HK-2 (cell line): Measurements from ENCODE around the gene CTDSP1.

Experiments
- DNase-seq: peaks from one replicate; pipeline ENCODE4 v3.0.0-alpha.2; 2018; ENCODE audit not compliant: unreplicated experiment

CTDSP1 gene

GRCh38 chr2:218425531-218425930 lies 25.9 kb downstream of the CTDSP1 start:
- no peak for DNase-seq

- DNase-seq: no peak
Measured at GRCh38 chr2:218427741-218428140, 28.1 kb downstream of the CTDSP1 start.

DNA sequence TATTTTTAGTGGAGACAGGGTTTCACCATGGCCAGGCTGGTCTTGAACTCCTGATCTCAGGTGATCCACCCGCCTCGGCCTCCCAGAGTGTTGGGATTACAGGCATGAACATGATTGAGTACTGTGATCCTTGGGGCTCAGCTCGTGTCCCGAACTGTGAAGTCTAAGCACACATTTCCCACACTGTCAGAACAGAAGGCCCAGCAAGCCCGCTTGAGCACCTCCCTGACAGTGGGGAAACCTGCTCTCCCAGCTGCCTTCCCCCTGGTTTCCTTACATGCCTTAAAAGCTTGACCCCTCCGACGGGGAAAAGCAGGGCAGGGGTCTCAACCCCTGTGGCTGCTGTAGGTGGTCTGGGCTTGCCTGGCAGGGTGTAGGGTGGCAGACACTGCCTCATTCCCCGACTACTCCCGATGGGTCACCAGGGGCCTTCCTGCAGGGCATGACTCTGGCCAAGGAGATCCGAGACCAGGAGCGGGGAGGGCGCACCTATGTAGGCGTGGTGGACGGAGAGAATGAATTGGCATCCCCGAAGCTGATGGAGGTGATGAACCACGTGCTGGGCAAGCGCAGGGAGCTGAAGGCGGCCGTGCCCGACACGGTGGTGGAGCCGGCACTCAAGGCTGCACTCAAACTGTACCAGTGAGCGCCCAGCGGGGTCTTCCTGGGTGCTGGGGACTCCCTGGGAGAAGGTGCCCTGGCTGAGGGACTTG lies 29.3 kb downstream of the CTDSP1 start:
- DNase-seq: no peak

- no peak for DNase-seq
Measured at GRCh38 chr2:218429911-218430692, 30.4 kb downstream of the CTDSP1 start.

- no peak for DNase-seq
Measured at GRCh38 chr2:218430721-218431120, 31.1 kb downstream of the CTDSP1 start.

DNA sequence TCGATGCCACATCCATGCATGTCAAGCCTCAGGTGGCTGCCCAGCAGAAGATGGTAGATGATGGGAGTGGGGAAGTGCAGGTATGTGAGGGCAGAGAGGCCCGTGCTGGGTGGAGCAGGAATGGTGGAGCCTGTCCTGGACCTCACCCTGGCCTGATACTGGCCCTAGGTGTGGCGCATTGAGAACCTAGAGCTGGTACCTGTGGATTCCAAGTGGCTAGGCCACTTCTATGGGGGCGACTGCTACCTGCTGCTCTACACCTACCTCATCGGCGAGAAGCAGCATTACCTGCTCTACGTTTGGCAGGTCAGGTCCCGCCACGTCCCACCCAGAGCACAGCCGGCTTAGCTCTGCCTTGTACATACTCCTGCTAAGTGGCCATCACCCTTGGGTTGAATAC lies 32.2 kb downstream of the CTDSP1 start:
- no peak for DNase-seq

GRCh38 chr2:218432676-218433365 lies 33.2 kb downstream of the CTDSP1 start:
- no peak for DNase-seq

GRCh38 chr2:218434456-218434855 lies 34.8 kb downstream of the CTDSP1 start:
- DNase-seq: no peak

DNA sequence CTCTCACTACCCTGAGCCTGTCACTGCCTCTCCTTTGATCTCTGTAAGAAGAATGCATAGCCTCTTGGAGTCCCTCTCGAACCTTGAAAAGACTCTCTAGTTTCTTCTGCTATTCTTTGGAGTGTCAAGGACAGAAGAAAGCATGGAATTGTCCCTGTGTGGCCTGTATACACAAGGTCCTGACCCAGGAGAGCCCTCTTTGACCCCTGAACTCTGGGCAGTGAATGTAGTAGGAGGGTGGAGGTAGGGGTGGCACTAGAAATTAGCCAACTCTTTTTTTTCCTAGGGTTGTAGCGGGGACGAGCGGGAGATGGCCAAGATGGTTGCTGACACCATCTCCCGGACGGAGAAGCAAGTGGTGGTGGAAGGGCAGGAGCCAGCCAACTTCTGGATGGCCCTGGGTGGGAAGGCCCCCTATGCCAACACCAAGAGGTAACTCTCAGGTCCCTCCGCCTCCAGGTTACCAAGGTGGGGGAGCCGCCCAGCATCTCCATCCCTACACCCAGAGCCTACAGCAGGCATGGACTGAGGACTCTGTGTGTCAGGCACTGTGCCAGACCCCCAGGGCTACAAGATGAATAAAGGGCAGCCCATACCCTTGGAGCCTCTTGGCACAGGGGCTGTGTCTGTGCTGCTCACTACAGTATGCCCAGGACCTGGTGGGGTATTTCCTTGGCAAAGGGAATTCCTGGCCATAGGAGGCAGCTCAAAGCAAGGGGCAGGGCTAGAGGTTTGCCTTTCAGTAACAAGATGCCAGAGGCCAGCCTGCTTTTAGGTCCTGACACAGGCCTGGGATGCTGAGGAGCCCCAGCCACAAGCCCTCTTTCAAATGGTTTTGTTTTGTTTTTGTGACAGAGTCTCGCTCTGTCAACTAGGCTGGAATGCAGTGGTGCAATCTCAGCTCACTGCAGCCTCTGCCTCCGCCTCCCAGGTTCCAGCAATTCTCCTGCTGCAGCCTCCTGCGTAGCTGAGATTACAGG lies 35.6 kb downstream of the CTDSP1 start:
- DNase-seq: no peak

- no peak for DNase-seq
Measured at GRCh38 chr2:218436992-218437391, 37.3 kb downstream of the CTDSP1 start.

GRCh38 chr2:218437969-218438368 lies 38.3 kb downstream of the CTDSP1 start:
- no peak for DNase-seq

DNA sequence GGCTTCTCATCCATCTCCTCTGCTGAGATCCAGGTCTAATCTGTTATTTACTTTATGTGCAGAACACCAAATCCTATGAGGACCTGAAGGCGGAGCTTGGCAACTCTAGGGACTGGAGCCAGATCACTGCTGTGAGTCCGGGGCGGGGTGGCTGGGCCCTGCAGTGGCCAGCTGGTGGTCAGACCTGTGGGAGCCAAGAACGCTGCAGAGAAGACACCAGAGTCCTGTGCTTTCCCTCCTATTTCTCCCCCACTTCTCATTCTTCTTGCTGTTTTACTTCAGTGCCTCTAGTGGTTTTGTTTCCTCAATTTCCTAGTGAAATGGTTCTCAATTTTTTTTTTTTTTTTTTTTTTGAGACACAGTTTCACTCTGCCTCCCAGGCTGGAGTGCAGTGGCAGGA lies 38.9 kb downstream of the CTDSP1 start:
- DNase-seq: no peak

GRCh38 chr2:218444692-218445357 lies 45.2 kb downstream of the CTDSP1 start:
- no peak for DNase-seq

DNA sequence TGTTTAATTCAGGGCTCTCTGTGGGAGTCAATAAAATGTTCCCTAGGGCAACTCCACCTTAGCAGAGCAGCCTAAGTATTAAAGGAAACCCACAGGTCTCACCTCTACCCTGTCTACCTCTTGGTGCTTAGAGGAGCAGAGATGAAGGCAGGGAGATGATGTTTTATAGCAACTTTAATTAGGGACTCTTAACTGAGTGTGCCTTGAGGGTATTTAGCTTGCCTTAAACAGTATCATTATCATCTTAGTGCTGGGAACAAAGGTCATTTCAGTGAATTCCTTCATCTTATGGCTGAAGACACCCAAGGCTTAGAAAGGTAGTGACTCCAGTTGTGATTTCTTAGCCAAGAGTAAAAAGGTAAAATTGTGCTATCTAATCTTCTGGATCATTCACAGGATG lies 45.9 kb downstream of the CTDSP1 start:
- no peak for DNase-seq

DNA sequence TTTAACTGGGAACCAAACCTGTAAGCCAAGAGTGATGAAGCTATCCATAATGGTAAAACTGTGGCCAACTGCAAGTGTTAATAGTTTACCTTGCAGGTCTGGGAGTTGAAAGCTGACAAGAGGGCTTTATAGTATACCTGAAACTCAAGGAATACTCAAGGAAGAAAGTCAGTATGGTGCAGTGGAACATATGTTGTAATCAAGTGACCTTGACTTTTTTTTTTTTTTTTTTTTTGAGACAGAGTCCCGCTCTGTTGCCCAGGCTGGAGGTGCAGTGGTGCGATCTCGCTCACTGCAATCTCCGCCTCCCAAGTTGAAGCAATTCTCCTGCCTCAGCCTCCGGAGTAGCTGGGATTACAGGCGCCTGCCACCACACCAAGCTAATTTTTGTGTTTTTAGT lies 46.9 kb downstream of the CTDSP1 start:
- no peak for DNase-seq

- no peak for DNase-seq
Measured at GRCh38 chr2:218447072-218447471, 47.4 kb downstream of the CTDSP1 start.

GRCh38 chr2:218448934-218449333 lies 49.3 kb downstream of the CTDSP1 start:
- DNase-seq: no peak

DNA sequence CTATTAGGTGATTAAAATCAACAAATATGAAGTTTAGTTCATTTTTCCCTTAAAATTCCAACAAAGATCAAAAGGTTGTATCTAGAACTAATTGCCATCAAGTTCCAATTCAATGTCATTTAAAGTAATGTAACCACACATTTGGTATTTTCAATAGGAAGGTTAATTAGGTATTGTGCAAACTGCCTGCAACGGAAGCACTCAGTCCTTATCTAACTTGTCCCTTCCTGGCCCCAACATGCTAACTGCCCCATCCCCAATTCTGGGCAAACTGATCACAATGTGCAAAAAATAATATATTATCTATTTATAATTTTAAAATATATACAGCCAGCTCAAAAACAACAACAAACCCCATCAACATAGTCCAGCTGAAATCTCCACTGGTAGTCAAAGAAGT lies 52.4 kb downstream of the CTDSP1 start:
- DNase-seq: no peak
